Activated T-cell treated with anti-CD3 and anti-CD28 coated beads for 4 hours (primary cell): ENCODE results near the gene C8B.

Experiments
- DNase-seq: peaks from one replicate; pipeline ENCODE4 v3.0.0-alpha.2; 2020

Gene C8B

DNA sequence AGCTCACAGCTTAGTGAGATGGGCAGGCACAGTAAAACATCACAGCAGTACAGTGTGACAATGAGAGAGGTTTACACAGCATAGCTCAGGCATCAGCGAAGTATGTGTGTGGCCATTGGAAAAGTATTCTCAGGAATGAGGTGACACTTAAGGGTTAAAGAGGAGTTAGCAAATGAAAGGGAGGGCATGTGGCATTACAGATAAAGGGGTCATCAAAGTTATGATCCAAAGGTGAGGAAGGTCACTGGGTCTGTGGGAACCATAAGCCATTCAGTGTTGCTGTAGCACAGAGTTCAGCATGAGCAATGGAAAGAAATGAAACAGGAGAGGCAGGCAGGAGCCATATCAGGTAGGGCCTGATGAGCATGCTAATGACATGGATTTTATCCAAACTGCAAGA is 4.5 kb upstream of the C8B start:
- no peak for DNase-seq

DNA sequence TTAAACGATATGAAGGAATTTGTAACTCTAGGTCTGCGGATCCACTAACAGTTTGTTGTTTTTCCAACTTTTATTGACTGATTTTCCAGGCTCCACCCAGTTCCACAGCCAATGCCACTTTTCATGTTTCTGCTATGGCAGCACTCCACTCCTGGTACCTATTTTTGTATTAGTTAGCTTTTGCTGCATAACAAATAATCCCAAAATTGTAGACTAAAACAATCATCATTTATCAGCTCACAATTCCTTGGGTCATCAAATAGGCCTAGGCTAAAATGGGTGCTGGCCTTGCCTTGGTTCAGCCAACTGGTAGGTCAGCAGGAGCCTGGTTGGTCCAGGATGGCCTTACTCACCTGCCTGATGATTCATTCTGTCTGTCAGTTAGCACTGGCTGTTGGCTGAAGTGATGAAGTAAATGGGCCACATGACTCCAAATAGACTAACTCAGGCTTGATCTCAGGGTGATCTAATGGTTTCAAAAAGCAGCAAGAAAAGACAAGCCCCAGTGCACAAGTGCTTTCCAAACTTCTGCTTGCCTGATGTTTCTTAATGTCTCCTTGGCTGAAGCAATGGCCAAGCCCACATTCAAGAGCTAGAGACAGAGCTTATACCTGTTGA is 3.2 kb upstream of the C8B start:
- DNase-seq, result no peak

DNA sequence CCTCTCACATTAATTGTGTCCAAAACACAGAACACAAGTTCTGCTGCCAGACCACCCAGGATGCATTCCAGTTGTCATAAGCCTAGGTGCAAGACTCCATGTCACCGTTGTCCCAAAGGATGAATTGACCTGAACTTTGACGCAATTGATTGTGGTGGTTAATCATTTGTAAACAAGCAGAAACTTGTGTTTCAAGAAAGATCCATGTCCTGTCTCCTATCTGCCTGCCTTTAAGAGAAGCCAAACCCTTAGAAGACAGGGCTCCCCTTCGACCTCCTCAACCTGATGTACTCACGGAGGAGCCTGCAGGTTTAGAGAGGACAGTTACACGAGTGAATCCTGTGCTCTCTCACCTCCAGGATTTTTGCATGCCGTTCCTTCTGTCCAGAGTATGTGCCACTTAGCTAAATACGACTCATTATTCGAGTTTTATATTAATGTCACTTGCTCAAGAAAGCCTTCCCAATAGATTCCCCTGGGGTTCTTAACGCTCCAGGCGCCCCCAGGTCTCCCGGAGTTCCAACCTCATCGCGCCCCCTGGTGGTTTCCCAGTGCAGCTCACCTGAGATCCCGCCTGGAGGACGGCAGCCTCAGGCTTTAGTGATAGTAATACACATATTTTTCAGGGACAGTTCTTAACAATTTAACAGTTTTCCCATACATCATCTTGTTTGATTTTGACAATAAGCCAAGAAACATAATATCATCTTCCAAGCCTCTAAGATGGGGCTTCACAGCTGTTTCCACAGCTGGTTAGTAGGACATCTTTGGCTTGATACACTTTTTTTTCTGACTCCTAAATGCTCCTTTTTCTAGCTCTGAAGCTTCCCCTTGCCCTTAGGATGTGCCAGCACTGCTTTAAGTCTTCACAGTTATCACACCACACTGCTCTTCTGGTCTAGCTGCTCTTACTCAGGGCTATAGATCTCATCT is 2.4 kb upstream of the C8B start:
- no peak for DNase-seq

DNA sequence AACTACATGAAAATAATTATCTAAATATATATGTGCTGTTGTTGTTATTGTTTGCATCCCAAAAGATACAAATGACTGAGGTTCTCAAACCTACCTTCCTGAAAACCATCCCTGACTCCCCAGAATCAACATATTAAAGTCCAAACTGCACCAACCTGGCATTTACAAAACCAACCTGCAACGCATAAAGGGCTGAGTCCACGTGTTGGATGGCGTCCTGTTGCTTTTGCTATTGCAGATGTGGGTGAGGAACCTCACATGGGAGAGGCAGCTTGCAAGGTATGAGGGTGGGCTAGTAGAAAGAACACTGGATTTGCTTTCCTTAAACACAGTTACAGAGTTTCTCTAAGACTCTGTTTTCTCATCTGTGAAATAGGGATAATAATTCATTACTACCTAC is 1.5 kb upstream of the C8B start:
- DNase-seq, result no peak

DNA sequence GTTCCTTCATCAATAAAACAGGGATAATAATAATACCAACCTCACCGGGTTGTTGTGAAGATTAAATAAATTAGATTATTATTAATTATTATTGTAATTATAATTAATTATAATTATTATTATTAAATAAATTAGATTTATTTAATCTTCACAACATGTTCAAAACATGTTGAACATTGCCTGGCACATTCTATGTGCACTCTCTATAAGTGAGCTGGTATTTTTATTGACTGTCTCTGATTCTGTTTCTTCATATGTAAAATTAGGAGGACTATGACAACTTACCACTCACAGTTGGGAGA is 834 bp upstream of the C8B start:
- no peak for DNase-seq

DNA sequence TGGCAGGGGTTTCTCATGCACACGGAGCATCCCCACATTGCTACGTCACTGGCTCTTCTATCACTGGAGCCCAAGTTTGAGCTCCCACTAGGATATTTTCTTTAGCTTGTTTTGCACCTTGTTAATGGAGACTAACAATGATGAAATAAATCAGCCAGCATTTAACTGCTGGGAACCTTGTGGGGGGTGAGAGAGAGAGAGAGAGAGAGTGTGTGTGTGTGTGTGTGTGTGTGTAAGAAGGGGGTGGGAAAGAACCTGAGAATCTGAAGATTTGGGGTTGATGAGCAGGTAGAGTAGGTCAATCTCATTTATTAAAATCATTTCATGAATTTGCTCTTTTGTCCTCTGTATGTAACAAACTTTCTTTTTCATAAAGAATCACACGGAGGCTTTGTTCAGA is 624 bp downstream of the C8B start:
- DNase-seq, result no peak

DNA sequence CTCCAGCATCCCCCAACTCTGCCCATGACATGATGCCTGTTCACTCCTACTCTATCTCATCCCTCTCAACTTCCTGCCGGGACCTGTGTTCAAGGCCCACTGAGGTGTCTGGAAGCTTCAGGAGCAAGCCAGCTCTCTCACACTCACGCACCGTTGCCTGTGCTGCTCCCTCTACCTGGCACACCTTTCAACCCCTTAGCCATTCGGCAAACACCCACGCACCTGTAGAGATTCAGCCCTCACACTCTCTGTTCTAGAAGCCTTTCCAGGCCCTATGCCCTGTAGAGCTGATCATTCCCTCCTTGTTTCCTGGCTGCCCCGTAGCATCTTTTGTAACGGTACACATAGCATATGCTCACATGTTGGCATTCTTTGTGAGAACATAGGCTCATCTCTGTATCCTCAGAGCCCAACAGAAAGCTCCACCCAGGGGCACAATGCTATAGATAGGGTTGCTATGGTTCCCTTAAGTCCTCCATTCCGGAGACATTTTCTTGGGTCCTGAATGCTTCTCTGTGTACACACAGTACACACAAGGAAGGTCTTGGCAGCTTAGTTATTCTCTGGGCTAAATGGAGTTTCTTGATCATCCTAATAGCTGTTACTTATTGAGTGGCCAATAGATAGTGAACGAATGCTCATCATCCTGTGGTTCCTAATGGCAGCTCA is 1.3 kb downstream of the C8B start:
- DNase-seq, result no peak

DNA sequence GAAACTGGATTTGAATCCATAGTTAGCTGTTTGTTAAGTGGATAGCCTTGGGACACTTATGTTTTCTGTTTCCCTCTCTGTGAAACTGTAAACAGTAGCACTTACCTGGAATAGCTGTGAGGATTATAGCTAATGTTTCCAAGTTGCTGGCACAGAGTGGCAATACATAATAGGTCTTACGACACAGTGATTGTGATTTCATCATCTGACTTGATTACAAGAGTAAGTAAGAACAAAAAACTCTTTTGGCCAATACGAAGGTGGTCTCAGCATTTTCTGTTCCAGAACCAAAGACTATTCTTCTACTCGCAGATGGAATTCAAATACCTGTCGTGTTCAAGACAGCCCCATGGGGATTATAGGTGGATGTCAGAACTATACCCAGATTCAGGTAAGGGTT is 2.1 kb downstream of the C8B start:
- no peak for DNase-seq

DNA sequence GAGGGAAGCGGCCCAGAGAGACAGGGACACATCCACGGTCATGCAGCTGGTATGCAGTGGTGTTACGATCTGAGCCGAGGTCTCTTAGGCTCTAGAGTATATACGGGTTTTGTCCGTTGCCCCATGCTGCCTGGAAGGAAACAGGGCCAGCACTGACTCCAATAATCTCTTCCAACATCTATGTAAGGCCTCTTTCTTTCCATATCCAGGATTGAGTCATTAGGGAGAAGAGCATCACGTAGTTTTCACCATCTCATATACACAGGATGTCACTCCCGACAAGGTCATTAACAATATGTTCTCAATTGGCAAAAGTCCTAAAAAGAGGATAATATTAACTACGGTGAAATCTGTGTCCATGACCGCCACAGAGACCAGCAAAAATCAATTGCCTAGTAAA is 4.4 kb downstream of the C8B start:
- DNase-seq, result no peak

DNA sequence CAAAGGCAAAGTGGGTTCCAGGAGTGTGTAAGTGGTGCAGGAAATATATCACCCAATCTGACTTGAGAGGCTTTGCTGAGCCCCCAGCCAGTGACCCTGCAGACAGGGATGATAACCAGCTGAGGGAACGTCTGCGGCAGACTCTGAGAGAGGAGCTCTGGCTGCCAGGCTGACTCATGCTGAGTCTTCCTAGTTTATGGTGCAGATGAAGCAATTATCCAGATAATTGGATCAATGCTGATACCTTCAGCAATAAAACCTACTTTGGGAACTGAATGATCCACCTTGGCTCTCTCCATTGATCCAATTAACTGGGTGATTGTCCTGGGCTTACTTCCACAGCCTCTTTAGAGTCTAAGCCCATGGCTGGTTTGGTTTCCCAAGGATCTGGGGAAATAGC is 7.3 kb downstream of the C8B start:
- no peak for DNase-seq

DNA sequence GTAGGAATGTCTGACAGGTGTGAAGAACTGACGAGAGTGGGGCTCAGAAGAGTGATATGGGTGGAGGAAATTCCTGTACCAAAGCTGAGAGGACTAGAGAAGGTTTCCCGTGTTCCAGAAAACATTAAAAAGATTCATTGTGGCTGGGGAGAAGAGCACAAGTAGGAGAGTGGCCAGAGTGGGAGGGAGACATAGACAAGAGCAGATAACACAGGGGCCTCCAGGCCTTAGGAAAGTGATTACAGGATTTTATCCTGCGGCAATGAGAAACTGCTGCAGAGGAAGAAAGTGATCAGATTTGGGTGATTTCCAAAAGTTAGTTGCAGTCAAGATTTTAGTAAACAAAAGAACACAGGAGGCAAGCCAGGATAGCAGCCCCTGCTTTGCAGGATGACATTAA is 7.9 kb downstream of the C8B start:
- no peak for DNase-seq

DNA sequence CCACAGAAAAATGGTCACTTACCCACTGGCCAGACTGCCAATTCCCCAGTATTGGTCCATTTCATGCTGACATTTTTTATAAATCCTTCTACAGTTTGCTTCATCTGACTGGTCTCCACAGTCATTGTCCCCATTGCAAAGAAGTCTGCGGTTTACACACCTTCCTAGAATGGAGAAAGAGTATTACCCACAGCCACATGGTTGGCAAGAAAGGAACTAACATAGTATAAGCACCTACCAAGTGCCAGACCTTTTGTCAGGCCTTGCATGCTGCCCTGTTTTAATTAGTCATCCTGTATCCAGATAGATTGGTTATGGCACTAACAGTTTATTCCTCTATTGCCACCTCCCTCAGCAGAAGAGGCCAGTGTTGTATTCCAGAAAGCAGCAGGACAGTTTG is 11.2 kb downstream of the C8B start:
- DNase-seq, result no peak

DNA sequence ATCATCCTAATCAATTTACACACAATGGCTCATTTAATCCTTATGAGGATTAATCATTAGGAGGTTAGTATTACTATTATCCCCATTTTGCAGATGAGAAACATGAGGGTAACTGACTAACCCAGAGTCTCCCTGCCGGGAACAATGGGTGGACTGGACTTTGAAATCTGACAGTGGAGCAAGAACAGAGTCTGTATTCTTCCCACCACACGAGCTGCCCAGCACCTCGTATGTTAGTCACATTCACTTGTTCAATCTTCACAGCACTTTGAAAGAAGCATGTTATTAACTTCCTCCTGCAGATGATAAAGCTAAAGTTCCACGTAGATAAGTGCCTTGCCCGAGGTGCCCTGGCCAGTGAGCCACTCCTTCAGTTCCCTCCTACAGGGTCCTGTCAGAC is 12.4 kb downstream of the C8B start:
- no peak for DNase-seq

DNA sequence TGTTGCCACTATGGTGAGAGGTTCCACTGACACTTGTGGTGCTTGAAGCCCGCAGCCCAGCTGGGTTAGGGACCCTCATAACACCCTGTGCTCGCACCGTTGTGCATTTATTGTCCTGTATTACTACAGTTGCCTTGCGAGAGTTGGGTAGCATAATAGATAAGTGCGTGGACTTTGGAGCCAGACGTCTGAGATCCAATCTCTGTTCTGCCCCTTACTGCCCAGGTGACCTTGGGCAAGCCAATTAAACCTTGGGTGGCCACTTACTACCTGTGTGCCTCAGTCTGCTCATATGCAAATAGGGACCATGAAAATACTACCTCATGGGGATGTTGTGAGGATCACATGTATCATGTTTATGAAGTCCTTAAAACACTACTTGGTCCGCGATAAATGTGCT is 13.3 kb downstream of the C8B start:
- no peak for DNase-seq

DNA sequence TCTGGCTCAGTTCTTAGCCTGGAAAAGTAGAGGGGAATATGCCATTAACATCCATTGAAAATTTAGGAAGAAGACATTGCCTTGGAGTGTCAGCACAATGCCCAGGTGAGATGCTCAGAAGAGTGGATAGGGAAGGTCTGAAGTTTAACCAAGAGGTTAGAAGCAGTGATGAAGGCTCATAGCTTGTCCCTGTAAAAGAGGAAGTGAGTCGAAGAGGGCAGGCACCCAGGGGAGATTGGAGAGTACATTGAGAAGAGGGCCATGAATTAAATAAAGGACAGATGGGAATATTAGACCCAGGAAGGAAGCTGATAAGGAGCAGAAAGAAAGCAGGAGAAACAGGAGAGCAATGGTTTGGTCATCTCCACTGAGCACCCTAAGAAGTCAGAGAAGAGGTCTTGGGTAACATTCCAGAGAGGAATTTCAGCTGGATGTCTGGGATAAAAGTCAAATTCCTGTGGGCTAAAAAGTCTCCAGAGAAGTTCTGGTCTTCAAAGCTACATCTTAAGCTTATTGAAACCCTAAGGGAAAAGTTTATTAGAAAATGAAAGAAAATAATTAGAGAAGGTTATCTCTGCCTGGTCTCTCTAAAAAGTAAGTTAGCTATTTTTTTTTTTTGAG is 17.3 kb downstream of the C8B start:
- DNase-seq, result no peak

DNA sequence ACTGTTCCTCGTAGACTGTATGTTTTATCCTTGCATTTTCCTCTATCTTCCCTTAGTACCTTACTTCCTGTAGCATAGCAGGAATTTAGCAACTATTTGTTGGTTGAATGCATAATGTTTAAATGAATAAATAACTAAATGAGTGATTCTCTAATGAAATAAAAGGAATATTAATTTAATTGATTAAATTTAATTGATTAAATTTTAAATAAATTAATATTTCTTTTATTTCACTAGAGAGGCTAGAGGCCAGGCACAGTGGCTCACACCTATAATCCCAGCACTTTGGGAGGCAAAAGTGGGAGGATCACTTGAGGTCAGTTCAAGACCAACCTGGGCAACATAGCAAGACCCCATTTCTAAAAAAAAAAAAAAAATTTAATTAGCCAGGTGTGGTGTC is 25.8 kb downstream of the C8B start:
- DNase-seq, result no peak

DNA sequence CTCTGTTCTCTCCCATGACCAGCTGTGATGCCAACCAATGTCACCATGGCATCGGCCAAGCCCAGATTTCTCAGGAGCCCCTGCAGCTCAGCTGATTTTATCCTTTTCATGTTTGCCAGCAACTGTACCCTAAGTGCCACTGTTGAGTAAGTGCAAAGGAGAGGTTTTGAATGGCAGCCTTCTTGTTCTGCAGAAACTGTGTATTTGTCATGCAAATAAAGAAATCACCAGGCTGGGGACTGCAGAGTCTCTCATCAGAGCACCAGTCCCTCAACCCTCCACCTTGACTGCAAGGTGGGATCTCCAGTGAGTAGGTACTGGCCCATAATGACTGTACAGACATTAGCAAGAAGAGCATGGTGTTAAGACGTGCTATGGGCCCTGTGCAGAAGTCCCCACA is 26.6 kb downstream of the C8B start:
- DNase-seq, result no peak

DNA sequence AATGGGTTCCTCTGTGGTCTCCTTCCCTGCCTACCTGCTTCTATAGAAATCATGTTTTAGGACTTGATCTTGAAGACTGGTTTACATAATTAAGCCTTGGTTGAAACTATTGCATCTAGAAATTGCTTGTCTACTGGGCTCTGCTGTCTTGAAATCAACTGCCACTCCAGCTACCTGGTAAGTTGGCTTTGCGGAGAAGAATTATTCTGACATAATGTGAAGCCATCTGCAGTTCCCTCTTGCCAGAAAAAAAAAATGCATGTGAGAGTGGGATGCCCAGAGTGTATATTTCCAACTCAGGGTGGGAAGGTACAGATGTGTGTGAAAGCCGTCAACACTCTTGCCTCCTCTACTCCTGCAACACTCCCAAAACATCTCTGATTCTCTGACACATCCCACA is 27.2 kb downstream of the C8B start:
- no peak for DNase-seq

DNA sequence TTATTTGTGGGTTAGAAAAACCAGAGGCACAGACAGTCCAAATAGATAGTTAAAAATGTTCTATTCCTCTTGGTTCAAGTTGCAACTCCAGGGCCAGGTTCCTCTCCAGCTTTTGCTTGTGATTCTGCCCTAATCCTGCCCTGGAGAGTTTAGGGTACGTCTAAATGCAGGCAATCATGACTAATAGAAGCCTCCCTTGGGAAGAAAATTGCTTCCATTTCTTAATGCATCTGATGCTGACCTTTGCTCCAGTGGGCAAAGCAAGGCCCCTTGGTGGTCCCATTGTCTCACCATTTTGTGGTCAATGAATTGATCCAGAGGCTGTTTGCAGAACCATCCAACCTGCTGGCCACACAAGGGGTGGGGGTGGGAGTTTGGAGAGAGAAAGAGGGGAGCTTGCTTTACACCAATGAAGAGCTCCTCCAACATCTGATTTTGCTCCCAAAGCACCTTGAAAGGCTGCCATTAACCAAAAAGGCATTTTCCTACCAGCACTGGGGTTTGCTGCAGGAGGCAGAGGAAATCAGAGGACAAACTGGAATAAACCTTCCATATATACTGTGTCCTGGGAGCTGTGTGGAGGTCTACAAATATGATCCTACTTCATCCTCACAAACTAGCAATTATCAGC is 31.3 kb downstream of the C8B start:
- no peak for DNase-seq

DNA sequence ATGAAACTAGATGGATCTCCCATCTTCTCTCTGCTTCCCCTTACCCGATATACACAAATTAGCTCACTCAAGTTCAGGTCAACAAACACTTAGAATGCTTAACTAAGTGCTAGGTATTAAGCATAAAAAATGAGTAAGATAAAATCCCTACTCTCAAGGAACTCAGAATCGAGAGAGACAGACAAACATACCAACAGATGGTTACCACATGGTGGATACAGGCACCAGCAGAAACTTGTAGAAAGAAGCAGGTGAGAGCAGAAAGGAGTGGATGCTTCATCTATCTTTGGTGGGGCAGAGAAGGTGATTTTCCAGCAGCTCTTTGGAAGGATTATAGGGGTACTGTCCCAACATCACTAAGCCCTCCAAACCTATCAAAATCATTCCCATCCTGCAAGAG is 32.2 kb downstream of the C8B start:
- DNase-seq, result no peak

DNA sequence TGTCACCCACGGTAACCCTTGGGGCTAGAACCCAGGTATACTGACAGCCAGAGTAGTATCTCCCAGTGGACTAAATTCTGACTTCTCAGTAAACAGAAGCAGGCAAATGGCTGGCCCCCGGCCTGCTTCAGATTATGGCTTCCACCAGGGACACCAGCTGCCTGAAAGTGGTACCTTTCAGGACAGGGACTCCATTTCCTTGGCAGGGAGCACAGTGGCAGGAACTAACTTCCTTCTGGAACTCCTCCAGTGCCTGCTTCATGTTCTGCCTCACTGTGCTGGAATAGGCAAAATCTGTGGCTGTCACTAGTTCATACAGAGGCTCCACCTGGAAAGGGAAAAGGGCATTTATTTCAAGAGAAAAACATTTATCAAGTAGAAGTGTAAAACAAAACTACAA is 32.7 kb downstream of the C8B start:
- no peak for DNase-seq

DNA sequence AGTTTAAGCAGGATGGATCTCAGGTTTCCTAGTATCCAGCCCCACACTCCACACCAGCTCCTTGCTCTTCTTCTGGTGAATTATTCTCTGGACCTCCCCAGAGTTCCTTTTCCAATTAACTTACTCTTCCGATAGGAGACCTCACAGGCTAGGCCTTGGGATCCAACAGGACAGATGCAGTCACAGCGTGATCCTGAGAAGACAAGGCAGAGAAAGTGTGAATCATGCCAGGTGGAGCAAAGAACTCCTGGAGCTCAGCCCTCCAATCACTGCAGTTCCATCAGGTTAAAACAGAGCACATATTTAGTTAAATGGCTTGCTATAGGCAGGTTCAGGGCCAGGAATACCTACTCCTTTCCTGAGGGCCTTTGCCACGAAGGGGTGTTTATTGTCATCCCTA is 34.1 kb downstream of the C8B start:
- no peak for DNase-seq

DNA sequence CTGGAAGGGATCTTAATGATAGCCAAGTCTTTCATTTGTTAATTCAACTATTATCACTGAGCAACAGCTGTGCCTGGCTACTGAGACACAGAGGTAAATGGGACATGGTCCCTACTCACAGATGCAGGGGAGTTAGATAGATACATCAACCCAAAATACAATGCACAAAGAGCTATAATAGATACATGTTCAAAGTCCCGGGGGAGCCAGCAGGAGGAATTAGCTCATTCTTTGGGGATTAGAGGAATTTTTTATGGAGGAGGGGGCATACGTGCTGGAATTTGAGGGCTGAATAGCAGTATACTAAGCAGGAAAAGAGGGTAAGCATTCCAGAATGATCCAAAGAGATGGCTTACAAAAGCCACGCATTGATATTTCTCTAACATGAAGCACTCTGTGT is 34.6 kb downstream of the C8B start:
- no peak for DNase-seq

DNA sequence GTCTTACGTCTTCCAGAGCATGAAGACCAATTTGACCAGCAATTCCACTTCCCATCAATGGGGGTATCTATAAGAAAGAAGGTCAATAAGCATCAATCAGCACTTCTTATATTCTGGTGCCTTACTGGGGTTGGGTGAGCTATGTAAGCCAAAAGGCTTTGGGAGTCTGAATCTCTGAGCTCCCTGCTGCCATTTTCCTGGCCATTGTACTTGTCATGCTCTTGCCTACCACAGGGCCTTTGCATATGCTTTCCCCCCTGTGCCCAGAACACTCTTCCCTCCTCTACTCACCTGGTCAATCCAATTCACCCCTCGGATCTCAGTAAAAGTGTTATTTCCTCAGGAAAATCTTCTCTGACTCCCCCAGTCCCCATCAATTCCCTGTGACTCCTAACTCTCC is 36.3 kb downstream of the C8B start:
- no peak for DNase-seq
